ENCODE measurements around the gene LRRC45. TPM values are rescaled to one million over a fixed set of nuclear protein-coding genes. Genes with fewer than 3 reads are reported as not detected.
A peak's percentile ranks its signal among the peaks of the same experiment; 100 is the strongest.

LRRC45 gene
- total RNA-seq, 1 donor from 2014 or later = 17.3 TPM

DNA sequence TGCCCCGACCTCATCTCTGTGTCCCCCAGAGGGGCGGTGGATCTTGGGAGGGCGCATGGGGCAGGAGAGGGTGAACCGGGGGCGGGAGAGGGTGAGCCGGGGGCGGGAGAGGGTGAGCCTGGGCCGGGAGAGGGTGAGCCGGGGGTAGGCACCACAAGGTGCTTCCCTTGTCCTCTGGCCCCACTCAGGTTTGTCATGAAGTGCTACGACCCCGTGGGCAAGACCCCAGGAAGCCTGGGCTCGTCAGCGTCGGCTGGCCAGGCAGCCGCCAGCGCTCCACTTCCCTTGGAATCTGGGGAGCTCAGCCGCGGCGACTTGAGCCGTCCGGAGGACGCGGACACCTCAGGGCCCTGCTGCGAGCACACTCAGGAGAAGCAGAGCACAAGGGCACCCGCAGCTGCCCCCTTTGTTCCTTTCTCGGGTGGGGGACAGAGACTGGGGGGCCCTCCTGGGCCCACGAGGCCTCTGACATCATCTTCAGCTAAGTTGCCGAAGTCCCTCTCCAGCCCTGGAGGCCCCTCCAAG, 26.8 kb upstream of the LRRC45 start:
- H3K4me1 ChIP-seq = peaks cover 39% of the 10 kb centered on the region
- intact Hi-C loops (cut with DNase I) = no loop called here
- ATAC-seq = no peak

GRCh38 chr17:81996757-81997441, 26.2 kb upstream of the LRRC45 start:
- Histone ChIP-seq H3K27me3 (ENCODE audit: low read depth) (no peaks in the 10 kb centered on the region), H3K27ac (no peak overlapping the region), H3K4me1 (peaks cover 35% of the 10 kb centered on the region), H3K4me3 (no peak overlapping the region), H3K9me3 (no peaks in the 10 kb centered on the region), H3K36me3 (peaks cover 7% of the 10 kb centered on the region)
- intact Hi-C loops (cut with DNase I) = no loop called here
- ATAC-seq (no peak), DNase-seq (no peak)
- no peak for TF ChIP-seq CTCF (IDR thresholded peaks at IDR 0.05)

More for the DNA sequence above, 26.8 kb upstream of the LRRC45 start:
- no peaks in the 10 kb centered on the region for H3K27me3 ChIP-seq (ENCODE audit: low read depth)
- no peaks in the 10 kb centered on the region for H3K9me3 ChIP-seq
- H3K36me3 ChIP-seq = peaks cover 7% of the 10 kb centered on the region
- no peak overlapping the region for H3K4me3 ChIP-seq
- no peak for DNase-seq
- no peak overlapping the region for H3K27ac ChIP-seq
- TF ChIP-seq CTCF (IDR thresholded peaks at IDR 0.05) = no peak

DNA sequence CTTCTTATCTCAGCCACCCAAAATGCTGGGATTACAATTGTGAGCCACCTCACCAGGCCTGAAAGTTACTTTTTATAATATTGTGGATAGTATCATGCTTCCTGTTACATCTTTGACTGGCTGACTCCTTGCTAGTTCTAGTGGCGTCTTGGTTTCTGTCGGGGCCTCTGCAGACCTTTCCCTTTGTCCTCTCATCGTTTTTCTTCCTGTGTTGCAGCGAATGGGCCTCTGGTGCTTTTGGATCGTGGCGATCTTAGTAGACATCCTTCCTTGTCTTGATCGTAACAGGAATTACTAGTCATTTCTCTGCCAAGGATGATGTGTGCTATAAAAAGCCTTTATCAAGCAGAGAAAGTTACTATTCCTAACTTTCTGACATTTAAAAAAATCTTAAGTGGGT, 24.9 kb upstream of the LRRC45 start:
- Histone ChIP-seq H3K4me1 (peaks cover 27% of the 10 kb centered on the region), H3K4me3 (no peak overlapping the region), H3K36me3 (peaks cover 7% of the 10 kb centered on the region), H3K27me3 (ENCODE audit: low read depth) (no peaks in the 10 kb centered on the region), H3K9me3 (no peaks in the 10 kb centered on the region), H3K27ac (no peak overlapping the region)
- TF ChIP-seq CTCF (IDR thresholded peaks at IDR 0.05) = no peak
- no peak for DNase-seq
- ATAC-seq = no peak
- intact Hi-C loops (cut with DNase I) = no loop called here

- Histone ChIP-seq H3K4me3 (no peak overlapping the region), H3K36me3 (peaks cover 7% of the 10 kb centered on the region), H3K9me3 (no peaks in the 10 kb centered on the region), H3K27me3 (ENCODE audit: low read depth) (no peaks in the 10 kb centered on the region), H3K4me1 (peaks cover 26% of the 10 kb centered on the region), H3K27ac (no peak overlapping the region)
- no peak for TF ChIP-seq CTCF (IDR thresholded peaks at IDR 0.05)
- DNase-seq = no peak
- intact Hi-C loops (cut with DNase I) = no loop called here
- no peak for ATAC-seq
Observed at GRCh38 chr17:81998691-81999438, 24.2 kb upstream of the LRRC45 start.

DNA sequence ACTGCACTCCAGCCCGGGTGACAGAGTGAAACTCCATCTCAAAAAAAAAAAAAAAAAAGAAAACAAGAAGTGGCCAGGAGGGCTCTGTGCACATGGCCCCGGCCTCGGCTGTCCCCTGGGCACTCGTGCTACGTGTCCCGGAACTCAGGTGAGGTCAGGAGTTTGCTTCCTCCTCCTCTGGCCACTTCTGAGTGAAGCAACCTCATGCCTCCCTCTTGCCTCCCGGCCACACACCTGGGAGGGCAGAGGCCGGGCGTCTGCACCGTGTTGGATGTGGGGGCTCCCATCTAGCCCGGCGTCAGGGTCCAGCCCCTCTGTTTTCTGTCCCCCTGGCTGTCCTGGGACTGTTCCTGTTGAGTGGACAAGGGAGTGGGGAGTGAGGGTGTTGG, 23.5 kb upstream of the LRRC45 start:
- ATAC-seq (peak; percentile 78 to 82), DNase-seq (peak; percentile 78)
- Histone ChIP-seq H3K27ac (no peak overlapping the region), H3K27me3 (ENCODE audit: low read depth) (no peaks in the 10 kb centered on the region), H3K36me3 (peaks cover 7% of the 10 kb centered on the region), H3K4me1 (peaks cover 23% of the 10 kb centered on the region), H3K4me3 (no peak overlapping the region), H3K9me3 (no peaks in the 10 kb centered on the region)
- intact Hi-C loops (cut with DNase I) = no loop called here
- TF ChIP-seq CTCF (IDR thresholded peaks at IDR 0.05) = no peak
